Activated CD8-positive, alpha-beta T cell treated with anti-CD3 and anti-CD28 coated beads for 36 hours (primary cell): ENCODE results near the gene OR56B4. TPM values are rescaled to one million over a fixed set of nuclear protein-coding genes. Genes with fewer than 3 reads are reported as not detected.

Source experiments
- ATAC-seq: fragments of 200-7000 bp; cut with Tn5 transposase; one replicate; pipeline ENCODE4 v1.10.0; 2021; ENCODE audit warnings: mild to moderate bottlenecking, moderate library complexity
- CTCF ChIA-PET: fragments of 350-600 bp; sonication (Branson Sonifier 250); formaldehyde crosslinking; loops from one replicate; lab custom pipeline; 2021; ENCODE audit warnings: antibody characterized with exemption; lab: Charles Lee
- POLR2A ChIA-PET: fragments of 350-600 bp; sonication (Branson Sonifier 250); formaldehyde crosslinking; loops from one replicate; lab custom pipeline; 2021; ENCODE audit warnings: antibody characterized with exemption; lab: Charles Lee
- DNase-seq: peaks from one replicate; pipeline ENCODE4 v3.0.0-alpha.2; 2020
- H3K27ac Mint-ChIP-seq: one replicate; pipeline ENCODE4 v1.8.0; 2021; ENCODE audit warnings: mild to moderate bottlenecking, mixed read lengths
- H3K27me3 Mint-ChIP-seq: one replicate; pipeline ENCODE4 v1.8.0; 2021; ENCODE audit warnings: mixed read lengths
- H3K36me3 Mint-ChIP-seq: one replicate; pipeline ENCODE4 v1.8.0; 2021; ENCODE audit warnings: low read depth, mixed read lengths
- H3K4me1 Mint-ChIP-seq: one replicate; pipeline ENCODE4 v1.8.0; 2021; ENCODE audit warnings: low read depth, mixed read lengths
- H3K4me3 Mint-ChIP-seq: one replicate; pipeline ENCODE4 v1.8.0; 2021; ENCODE audit warnings: mild to moderate bottlenecking, moderate library complexity, mixed read lengths
- H3K9me3 Mint-ChIP-seq: one replicate; pipeline ENCODE4 v1.8.0; 2021; ENCODE audit warnings: mixed read lengths
- intact Hi-C: fragments of 100-400 bp; cut with micrococcal nuclease; formaldehyde crosslinking; loops from one replicate; pipeline ENCODE4 v1.10.0; 2022
- total RNA-seq, 2 experiments: library from RNA; stranded (reverse); gene quantifications; one replicate each; pipeline ENCODE4 v1.2.3, GENCODE V29; 2021
- TF ChIP-seq, protein P1 (sequence below): fragments of 200-600 bp; IDR thresholded peaks from one replicate; pipeline ENCODE4 v1.8.0; 2022; ENCODE audit warnings: antibody characterized with exemption, mild to moderate bottlenecking

OR56B4 gene
- total RNA-seq, 2 experiments from 2014 or later, result not detected

DNA sequence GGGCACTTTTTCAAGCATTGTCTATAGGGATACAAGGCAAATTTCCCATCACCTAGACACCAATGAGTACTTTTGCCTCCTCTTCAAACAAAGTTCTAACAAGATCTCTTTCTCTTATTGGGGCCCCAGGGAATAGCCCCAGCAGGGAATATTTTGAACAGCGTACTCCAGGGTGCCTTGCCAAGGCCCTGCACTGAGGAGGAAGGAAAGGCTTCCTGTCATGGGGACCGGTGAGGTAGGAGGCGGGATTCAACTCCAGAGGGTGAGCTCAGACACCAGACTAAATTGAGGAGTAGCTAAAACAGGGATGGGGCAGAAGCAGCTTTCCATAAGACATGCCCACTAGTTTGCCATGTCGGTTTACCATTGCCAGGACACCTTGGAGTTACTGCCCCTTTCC is 28.0 kb upstream of the OR56B4 start:
- H3K36me3 Mint-ChIP-seq, result no peaks in the 10 kb centered on the region
- DNase-seq (no peak), ATAC-seq (no peak)
- H3K27ac Mint-ChIP-seq, result no peak overlapping the region
- peaks cover 13% of the 10 kb centered on the region for H3K9me3 Mint-ChIP-seq
- CTCF ChIA-PET, result no interaction called here
- intact Hi-C loops, result no loop called here
- peaks cover 12% of the 10 kb centered on the region for H3K27me3 Mint-ChIP-seq
- TF ChIP-seq, protein P1, sequence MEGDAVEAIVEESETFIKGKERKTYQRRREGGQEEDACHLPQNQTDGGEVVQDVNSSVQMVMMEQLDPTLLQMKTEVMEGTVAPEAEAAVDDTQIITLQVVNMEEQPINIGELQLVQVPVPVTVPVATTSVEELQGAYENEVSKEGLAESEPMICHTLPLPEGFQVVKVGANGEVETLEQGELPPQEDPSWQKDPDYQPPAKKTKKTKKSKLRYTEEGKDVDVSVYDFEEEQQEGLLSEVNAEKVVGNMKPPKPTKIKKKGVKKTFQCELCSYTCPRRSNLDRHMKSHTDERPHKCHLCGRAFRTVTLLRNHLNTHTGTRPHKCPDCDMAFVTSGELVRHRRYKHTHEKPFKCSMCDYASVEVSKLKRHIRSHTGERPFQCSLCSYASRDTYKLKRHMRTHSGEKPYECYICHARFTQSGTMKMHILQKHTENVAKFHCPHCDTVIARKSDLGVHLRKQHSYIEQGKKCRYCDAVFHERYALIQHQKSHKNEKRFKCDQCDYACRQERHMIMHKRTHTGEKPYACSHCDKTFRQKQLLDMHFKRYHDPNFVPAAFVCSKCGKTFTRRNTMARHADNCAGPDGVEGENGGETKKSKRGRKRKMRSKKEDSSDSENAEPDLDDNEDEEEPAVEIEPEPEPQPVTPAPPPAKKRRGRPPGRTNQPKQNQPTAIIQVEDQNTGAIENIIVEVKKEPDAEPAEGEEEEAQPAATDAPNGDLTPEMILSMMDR, result no peak
- H3K4me1 Mint-ChIP-seq, result no peaks in the 10 kb centered on the region
- H3K4me3 Mint-ChIP-seq, result no peak overlapping the region
- POLR2A ChIA-PET, result no interaction called here

DNA sequence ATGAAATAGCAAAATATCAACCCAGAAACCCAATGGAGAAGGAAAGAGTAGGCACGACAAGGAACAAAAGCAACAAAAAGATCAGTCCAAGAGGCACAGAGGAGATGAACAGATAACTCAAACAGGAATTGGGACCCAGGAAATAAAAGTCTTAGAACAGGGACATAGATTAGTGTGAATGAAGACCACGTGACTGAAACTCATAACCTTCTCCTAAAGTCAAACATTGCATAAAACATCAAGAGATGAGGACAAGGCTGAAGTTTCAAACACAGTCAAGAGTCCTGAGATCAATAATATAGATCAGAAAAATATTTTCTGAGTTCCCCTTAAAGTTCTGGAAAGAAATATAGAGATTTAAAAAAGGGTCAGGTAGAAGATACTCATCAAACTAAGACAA is 24.4 kb upstream of the OR56B4 start:
- H3K27ac Mint-ChIP-seq, result no peak overlapping the region
- no peak overlapping the region for H3K4me3 Mint-ChIP-seq
- H3K36me3 Mint-ChIP-seq, result no peaks in the 10 kb centered on the region
- H3K4me1 Mint-ChIP-seq, result no peaks in the 10 kb centered on the region
- ChIA-PET POLR2A (no interaction called here), CTCF (no interaction called here)
- ATAC-seq (no peak), DNase-seq (no peak)
- peaks cover 2% of the 10 kb centered on the region for H3K9me3 Mint-ChIP-seq
- peaks cover 14% of the 10 kb centered on the region for H3K27me3 Mint-ChIP-seq
- intact Hi-C loops, result no loop called here
- TF ChIP-seq, protein P1, result no peak

DNA sequence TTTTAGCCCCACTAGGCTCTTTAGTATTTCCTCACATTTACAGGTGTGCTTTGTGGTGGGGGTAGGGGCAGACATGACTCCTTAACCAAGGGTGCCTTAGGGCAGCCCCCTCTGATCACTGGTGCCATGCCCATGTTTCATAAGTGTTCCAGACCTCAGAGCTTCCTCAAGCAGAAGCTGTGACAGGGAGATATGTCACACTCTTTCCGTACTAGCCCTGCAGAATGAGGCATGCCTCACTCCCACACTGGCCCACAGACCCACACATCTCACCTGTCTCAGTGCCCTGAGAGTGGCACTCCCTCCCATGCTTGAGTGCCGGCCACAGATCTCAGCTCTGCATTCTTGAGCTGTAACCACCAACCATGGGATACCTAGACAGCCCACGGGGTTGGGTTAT is 22.9 kb upstream of the OR56B4 start:
- peaks cover 6% of the 10 kb centered on the region for H3K27me3 Mint-ChIP-seq
- no peaks in the 10 kb centered on the region for H3K4me1 Mint-ChIP-seq
- TF ChIP-seq, protein P1, result no peak
- ATAC-seq (no peak), DNase-seq (no peak)
- H3K27ac Mint-ChIP-seq, result no peak overlapping the region
- CTCF ChIA-PET, result no interaction called here
- no peak overlapping the region for H3K4me3 Mint-ChIP-seq
- intact Hi-C loops, result no loop called here
- H3K36me3 Mint-ChIP-seq, result no peaks in the 10 kb centered on the region
- H3K9me3 Mint-ChIP-seq, result peaks cover 2% of the 10 kb centered on the region
- POLR2A ChIA-PET, result no interaction called here

DNA sequence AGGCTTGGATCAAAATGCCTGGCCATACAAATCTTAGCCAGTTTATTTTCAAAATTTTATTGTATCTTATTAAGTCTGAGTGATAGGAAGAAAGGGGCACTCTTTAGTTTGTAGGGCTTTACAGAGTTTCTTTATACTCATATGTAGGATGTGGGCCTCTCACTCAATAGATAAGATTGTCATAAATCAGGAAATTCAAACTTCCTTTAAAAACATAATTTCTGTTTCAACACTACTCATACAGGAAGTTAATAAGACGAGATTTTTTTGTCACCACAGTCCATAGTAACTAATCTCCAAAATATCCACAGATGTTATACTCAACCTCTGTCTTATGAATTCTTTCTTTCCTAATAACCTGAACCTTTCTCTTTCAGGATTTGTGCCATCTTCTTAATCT is 13.3 kb upstream of the OR56B4 start:
- ChIA-PET CTCF (no interaction called here), POLR2A (no interaction called here)
- H3K36me3 Mint-ChIP-seq, result no peaks in the 10 kb centered on the region
- peaks cover 18% of the 10 kb centered on the region for H3K27me3 Mint-ChIP-seq
- no peaks in the 10 kb centered on the region for H3K4me1 Mint-ChIP-seq
- no peak overlapping the region for H3K4me3 Mint-ChIP-seq
- H3K9me3 Mint-ChIP-seq, result peaks cover 2% of the 10 kb centered on the region
- DNase-seq, result no peak
- no peak for ATAC-seq
- TF ChIP-seq, protein P1, result no peak
- intact Hi-C loops, result no loop called here
- H3K27ac Mint-ChIP-seq, result no peak overlapping the region

DNA sequence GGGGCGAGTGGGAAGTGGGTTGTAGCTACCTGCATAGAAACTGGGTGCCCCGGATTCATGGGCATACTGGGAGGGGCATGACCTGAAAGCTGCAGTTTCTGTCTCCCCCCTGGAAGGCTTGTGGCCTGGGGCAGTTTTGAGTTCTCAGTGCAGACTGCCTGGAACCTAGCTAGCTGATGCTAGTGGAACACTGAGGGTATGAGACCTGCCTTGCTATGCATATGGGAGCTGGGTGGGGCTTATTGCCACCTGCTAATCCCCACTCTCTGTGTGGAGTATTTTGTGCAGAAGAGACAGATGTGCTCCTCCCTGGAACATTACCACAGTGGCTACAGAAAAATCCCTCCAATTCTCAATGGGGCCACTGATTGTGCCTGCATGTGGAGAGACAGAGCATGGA is 11.7 kb upstream of the OR56B4 start:
- CTCF ChIA-PET, result no interaction called here
- Mint-ChIP-seq H3K27ac (no peak overlapping the region), H3K27me3 (peaks cover 23% of the 10 kb centered on the region), H3K36me3 (no peaks in the 10 kb centered on the region), H3K4me1 (no peaks in the 10 kb centered on the region), H3K4me3 (no peak overlapping the region), H3K9me3 (no peaks in the 10 kb centered on the region)
- DNase-seq (no peak), ATAC-seq (no peak)
- POLR2A ChIA-PET, result no interaction called here
- TF ChIP-seq, protein P1, result no peak
- intact Hi-C loops, result no loop called here
